ENCODE results near the gene RNF13. TPM values are rescaled to one million over a fixed set of nuclear protein-coding genes. Genes with fewer than 3 reads are reported as not detected.

RNF13 gene
- total RNA-seq, 2 donors from 2014 or later: 51.9 to 84.0 TPM

DNA sequence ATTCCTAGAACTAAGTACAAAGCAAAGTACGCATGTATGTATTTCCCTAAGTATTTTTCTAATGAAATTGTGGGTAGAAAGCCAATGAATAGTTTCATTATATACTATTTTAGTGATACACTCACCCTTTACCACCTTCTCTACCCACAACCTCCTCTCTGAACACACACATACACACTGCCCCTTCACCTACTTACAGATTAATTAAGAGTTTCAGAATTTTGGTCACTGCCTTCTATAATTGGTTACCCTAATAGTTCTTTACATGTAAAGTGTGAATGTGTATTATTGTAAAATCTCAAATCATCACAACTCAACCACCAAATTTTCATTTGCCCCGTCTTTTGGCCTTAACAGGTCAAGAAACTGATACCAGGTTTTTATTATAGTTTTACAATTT lies 150.5 kb downstream of the RNF13 start:
- Histone ChIP-seq H3K4me1 (ENCODE audit: control insufficient read depth in 1 of 2, low read depth in 2 of 2) (peaks cover 28 to 67% of the 10 kb centered on the region in 2 donors), H3K27ac (no peak overlapping the region), H3K9me3 (no peaks in the 10 kb centered on the region), H3K36me3 (peaks cover 9% of the 10 kb centered on the region), H3K27me3 (replicated peaks; ENCODE audit: insufficient read depth) (no peaks in the 10 kb centered on the region), H3K4me3 (no peak overlapping the region)
- no peak for TF ChIP-seq CTCF (IDR thresholded peaks at IDR 0.05)
- DNase-seq (ENCODE audit: low spot score) (no peak), ATAC-seq (ENCODE audit: insufficient number of reproducible peaks, low FRiP score, low read depth) (no peak)

- Histone ChIP-seq H3K4me3 (no peak overlapping the region), H3K27me3 (replicated peaks; ENCODE audit: insufficient read depth) (no peaks in the 10 kb centered on the region), H3K27ac (no peak overlapping the region), H3K4me1 (ENCODE audit: control insufficient read depth in 1 of 2, low read depth in 2 of 2) (peaks cover 25 to 62% of the 10 kb centered on the region in 2 donors), H3K36me3 (peaks cover 9% of the 10 kb centered on the region), H3K9me3 (no peaks in the 10 kb centered on the region)
- DNase-seq (ENCODE audit: low spot score) (no peak), ATAC-seq (ENCODE audit: insufficient number of reproducible peaks, low FRiP score, low read depth) (no peak)
- TF ChIP-seq CTCF (IDR thresholded peaks at IDR 0.05): no peak
Measured at GRCh38 chr3:149964291-149964690, 151.3 kb downstream of the RNF13 start.

DNA sequence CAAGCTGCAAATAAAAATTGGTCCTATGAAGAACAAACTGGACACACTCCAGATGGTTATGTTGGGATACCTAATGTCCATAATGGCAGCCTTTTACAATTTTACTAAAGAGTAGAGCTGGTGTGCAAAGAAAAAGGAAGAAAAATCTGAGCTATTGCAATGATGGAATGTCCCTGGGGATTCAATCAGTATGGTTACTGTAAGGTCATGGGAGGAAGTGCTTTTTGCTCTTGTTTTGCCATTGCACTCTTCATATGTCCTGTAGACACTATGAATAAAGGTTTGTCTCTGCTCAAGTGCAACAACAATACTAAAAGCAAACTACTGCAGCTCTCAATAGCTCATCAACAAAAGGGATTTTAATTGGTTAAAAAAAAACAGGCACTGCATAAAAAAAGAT lies 152.3 kb downstream of the RNF13 start:
- Histone ChIP-seq H3K36me3 (peaks cover 9% of the 10 kb centered on the region), H3K27me3 (replicated peaks; ENCODE audit: insufficient read depth) (no peaks in the 10 kb centered on the region), H3K27ac (no peak overlapping the region), H3K4me3 (no peak overlapping the region), H3K4me1 (ENCODE audit: control insufficient read depth in 1 of 2, low read depth in 2 of 2) (peaks cover 23 to 53% of the 10 kb centered on the region in 2 donors), H3K9me3 (no peaks in the 10 kb centered on the region)
- ATAC-seq (ENCODE audit: insufficient number of reproducible peaks, low FRiP score, low read depth): no peak
- no peak for DNase-seq (ENCODE audit: low spot score)
- no peak for TF ChIP-seq CTCF (IDR thresholded peaks at IDR 0.05)

DNA sequence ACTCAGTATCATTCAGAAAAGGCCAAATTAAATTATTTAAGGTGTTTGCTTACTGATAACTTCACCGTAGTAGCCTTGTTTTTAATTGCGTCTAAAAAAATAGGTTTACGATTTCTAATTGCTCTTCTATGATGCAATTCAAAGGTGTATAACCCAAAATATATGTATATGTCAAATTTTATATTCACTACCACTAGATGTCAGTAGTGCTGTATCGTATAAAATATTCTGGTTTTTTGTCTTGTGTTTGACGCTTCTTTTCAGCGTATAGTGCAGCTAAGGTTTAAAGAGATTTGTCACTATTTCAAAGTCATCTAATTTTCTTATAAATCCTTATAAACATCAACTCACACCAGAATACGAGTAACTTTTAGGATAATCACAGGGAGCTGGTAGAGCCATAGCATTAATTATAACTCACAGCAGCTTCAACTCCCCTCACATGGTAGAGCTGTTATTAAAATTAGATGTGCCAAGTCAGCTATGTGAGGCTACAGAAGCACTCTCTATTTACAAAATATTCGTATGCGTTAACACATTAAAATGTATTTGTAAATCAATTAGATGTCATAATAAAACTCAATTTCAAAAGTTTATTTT lies 154.2 kb downstream of the RNF13 start:
- peaks cover 23 to 52% of the 10 kb centered on the region in 2 donors for H3K4me1 ChIP-seq (ENCODE audit: control insufficient read depth in 1 of 2, low read depth in 2 of 2)
- peak overlapping the region; percentile 98 for H3K4me3 ChIP-seq
- peaks cover 5% of the 10 kb centered on the region for H3K36me3 ChIP-seq
- DNase-seq (ENCODE audit: low spot score) (no peak), ATAC-seq (ENCODE audit: insufficient number of reproducible peaks, low FRiP score, low read depth) (no peak)
- H3K9me3 ChIP-seq: no peaks in the 10 kb centered on the region
- TF ChIP-seq CTCF (IDR thresholded peaks at IDR 0.05): peak; percentile 61
- H3K27me3 ChIP-seq (replicated peaks; ENCODE audit: insufficient read depth): no peaks in the 10 kb centered on the region
- peak overlapping the region in 1 of 2 donors; percentile 98 for H3K27ac ChIP-seq

DNA sequence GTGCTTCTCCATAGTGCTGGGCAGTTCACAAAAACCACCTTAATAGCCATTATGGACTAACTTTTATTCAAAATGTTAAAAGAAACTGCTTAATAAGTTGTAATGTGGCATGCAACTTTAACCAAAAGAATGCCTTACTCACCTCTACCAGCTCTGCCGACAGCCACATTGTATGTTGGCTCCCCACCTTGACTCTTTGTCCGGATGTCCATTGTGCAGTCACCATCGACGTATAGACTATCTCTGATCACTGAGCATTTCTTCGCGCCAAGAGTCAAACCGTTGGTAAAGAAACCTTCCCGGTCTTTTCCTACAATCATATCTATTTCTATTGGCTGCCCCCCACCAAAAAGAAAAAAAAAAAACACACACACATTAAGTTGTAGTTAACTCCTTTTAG lies 155.2 kb downstream of the RNF13 start:
- DNase-seq (ENCODE audit: low spot score) (no peak), ATAC-seq (ENCODE audit: insufficient number of reproducible peaks, low FRiP score, low read depth) (no peak)

More for the DNA sequence above, 155.2 kb downstream of the RNF13 start:
- Histone ChIP-seq H3K4me3 (peak overlapping the region; percentile 98), H3K4me1 (ENCODE audit: control insufficient read depth in 1 of 2, low read depth in 2 of 2) (peaks cover 23 to 57% of the 10 kb centered on the region in 2 donors), H3K36me3 (peaks cover 5% of the 10 kb centered on the region), H3K27ac (peak overlapping the region in 1 of 2 donors; percentile 98), H3K9me3 (no peaks in the 10 kb centered on the region), H3K27me3 (replicated peaks; ENCODE audit: insufficient read depth) (no peaks in the 10 kb centered on the region)
- no peak for TF ChIP-seq CTCF (IDR thresholded peaks at IDR 0.05)
